LNCAP (cell line): ENCODE data around the gene SOX6.

Experiments used
- CTCF ChIP-seq: fragments of 450-650 bp; IDR thresholded peaks from 2 replicates; pipeline ENCODE4 v1.5.1; 2017; ENCODE audit warnings: mild to moderate bottlenecking

SOX6 gene

GRCh38 chr11:15937601-15938120 is 418.7 kb downstream of the SOX6 start:
- TF ChIP-seq CTCF, result no peak

- TF ChIP-seq CTCF, result no peak
Measured at GRCh38 chr11:15936011-15936410, 420.3 kb downstream of the SOX6 start.

- no peak for TF ChIP-seq CTCF
Measured at GRCh38 chr11:15935373-15935772, 421.0 kb downstream of the SOX6 start.

- TF ChIP-seq CTCF, result no peak
Measured at GRCh38 chr11:15933886-15934625, 422.3 kb downstream of the SOX6 start.

GRCh38 chr11:15932417-15932816 is 423.9 kb downstream of the SOX6 start:
- TF ChIP-seq CTCF, result no peak

GRCh38 chr11:15931497-15931896 is 424.8 kb downstream of the SOX6 start:
- TF ChIP-seq CTCF, result no peak

- TF ChIP-seq CTCF, result no peak
Measured at GRCh38 chr11:15930442-15931025, 425.8 kb downstream of the SOX6 start.
